Mesodermal cell (in vitro differentiated cells): ENCODE results near the gene LYRM1.

ENCODE experiments used
- H3K27ac ChIP-seq: 2 replicates; pipeline ENCODE4 v1.7.0; 2013; ENCODE audit warnings: mild to moderate bottlenecking, low read depth, low read length, moderate library complexity; ENCODE audit not compliant: severe bottlenecking
- H3K36me3 ChIP-seq: 2 replicates; pipeline ENCODE4 v1.7.1; 2013; ENCODE audit warnings: mild to moderate bottlenecking, low read length, moderate library complexity; ENCODE audit not compliant: control insufficient read depth, insufficient read depth
- H3K4me1 ChIP-seq: one replicate; pipeline ENCODE4 v1.7.1; 2013; ENCODE audit warnings: mild to moderate bottlenecking, low read length; ENCODE audit not compliant: insufficient read depth, control insufficient read depth, poor library complexity, severe bottlenecking
- H3K4me3 ChIP-seq: 2 replicates; pipeline ENCODE4 v1.7.0; 2013; ENCODE audit warnings: low read length, control low read depth, mild to moderate bottlenecking; ENCODE audit not compliant: insufficient read depth, poor library complexity, severe bottlenecking; ENCODE audit errors: extremely low read depth
- H3K9me3 ChIP-seq: 2 replicates; pipeline ENCODE4 v1.7.1; 2013; ENCODE audit warnings: mild to moderate bottlenecking, low read length, moderate library complexity; ENCODE audit not compliant: control insufficient read depth
- WGBS, 2 experiments: methylation state at CpG; one replicate each; pipeline ENCODE4 v1.1.5; 2013; ENCODE audit warnings: missing lambda C conversion rate in 2 of 2; ENCODE audit not compliant: insufficient coverage in 2 of 2; 5-methylcytosine and 5-hydroxymethylcytosine counted together

Gene LYRM1

DNA sequence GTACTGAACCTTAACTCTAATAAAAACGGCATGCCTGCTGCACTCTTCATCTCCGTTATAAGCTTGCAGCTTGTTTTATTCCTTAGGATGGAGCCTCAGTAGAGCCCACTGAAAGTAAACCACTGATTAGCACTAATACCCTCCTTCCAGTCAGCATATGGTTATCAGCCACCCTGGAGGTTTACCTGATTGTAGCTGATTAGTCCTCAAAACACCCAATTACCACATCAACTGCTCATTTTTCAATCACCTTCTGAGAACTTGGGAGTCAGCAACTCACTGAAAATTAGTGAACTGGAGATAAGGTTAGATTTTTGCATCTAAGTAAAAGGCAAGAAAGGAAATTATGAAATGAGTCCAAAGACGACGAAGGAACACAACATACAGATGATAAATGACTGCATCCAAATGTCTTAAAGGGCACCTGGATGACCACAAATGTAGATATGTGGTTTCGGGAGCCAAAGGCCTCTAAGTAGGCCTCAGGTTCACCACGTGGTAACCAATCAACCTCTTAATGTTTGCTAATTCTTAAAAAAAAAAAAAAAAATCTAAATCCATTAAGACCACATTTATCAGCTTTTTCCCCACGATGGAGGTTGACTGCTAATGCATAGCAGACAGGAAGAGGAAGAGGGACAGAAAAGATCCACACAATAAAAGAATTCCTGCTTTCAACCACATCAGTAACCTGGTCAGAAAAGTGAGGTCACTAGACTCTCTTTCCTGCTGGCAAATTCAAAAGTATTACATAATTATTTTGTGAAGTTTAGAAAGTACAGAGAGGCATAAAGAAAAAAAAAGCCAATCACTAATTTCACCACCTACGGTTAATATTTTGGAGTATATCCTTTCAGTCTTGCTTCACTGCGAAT, 28.4 kb upstream of the LYRM1 start:
- 67 to 80% methylated on average over 1 to 3 of the region's 9 CpGs for WGBS, 2 experiments
- H3K36me3 ChIP-seq = peaks cover 1% of the 10 kb centered on the region
- H3K27ac ChIP-seq = peak overlapping the region; percentile 64
- H3K4me3 ChIP-seq = no peak overlapping the region
- H3K4me1 ChIP-seq = peaks cover 70% of the 10 kb centered on the region
- no peaks in the 10 kb centered on the region for H3K9me3 ChIP-seq

- no peaks in the 10 kb centered on the region for H3K9me3 ChIP-seq
- 40 to 76% methylated on average over 1 to 3 of the region's 3 CpGs for WGBS, 2 experiments
- H3K27ac ChIP-seq = peak overlapping the region; percentile 64
- peaks cover 63% of the 10 kb centered on the region for H3K4me1 ChIP-seq
- H3K36me3 ChIP-seq = peaks cover 3% of the 10 kb centered on the region
- no peak overlapping the region for H3K4me3 ChIP-seq
Observed at GRCh38 chr16:20873331-20873730, 27.2 kb upstream of the LYRM1 start.

DNA sequence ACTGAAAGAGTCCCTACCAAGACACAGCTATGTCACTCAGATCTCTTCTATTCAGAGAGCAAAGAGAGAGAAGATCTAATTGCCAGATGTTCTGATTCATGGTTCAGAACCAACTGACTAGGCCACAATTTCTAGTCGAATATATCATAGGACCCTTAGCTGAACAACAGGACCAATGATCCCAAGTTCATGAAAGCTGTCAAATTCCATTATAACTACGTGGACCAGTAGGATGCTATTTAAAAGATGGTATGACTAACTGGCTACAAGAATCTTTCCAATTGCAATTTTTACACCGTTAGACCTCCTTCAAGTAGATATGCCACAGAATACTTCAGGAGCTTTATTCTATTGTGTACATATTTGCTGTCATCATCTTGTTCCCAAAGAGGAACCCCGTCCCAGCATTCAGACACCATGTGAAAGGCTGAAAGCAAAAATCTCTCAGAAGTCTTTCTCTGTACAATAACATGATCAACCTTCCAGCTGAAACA, 26.4 kb upstream of the LYRM1 start:
- Histone ChIP-seq H3K36me3 (peaks cover 3% of the 10 kb centered on the region), H3K4me3 (no peak overlapping the region), H3K27ac (no peak overlapping the region), H3K4me1 (peaks cover 65% of the 10 kb centered on the region), H3K9me3 (no peaks in the 10 kb centered on the region)
- 100% methylated on average over 2 of the region's 4 CpGs; no CpG with 5 or more reads in 1 of the 2 experiments for WGBS, 2 experiments

DNA sequence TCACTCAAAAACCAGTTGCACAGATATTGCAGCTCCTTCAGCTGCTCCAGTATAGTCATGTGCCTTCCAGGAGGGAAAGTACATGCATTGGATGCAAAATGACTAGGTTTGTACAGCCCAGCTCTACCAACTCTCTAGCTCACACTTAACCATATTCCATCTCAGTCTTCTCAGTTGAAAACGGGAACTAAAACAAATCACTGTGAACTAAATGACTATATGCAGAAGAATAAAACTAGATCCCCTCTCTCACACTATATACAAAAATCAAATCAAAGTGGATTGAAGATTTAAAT, 25.3 kb upstream of the LYRM1 start:
- Histone ChIP-seq H3K4me1 (peaks cover 62% of the 10 kb centered on the region), H3K9me3 (no peaks in the 10 kb centered on the region), H3K36me3 (peaks cover 3% of the 10 kb centered on the region), H3K27ac (no peak overlapping the region), H3K4me3 (no peak overlapping the region)
- no CpG with 5 or more reads among the region's 1 CpG for WGBS, 2 experiments

- Histone ChIP-seq H3K27ac (peak overlapping the region; percentile 50), H3K9me3 (no peaks in the 10 kb centered on the region), H3K36me3 (peaks cover 3% of the 10 kb centered on the region), H3K4me3 (no peak overlapping the region), H3K4me1 (peaks cover 29% of the 10 kb centered on the region)
- 55 to 90% methylated on average over 2 to 3 of the region's 5 CpGs for WGBS, 2 experiments
Observed at GRCh38 chr16:20878682-20879147, 21.9 kb upstream of the LYRM1 start.

- Histone ChIP-seq H3K27ac (peak overlapping the region; percentile 50), H3K4me1 (peaks cover 27% of the 10 kb centered on the region), H3K4me3 (no peak overlapping the region), H3K36me3 (peaks cover 4% of the 10 kb centered on the region), H3K9me3 (no peaks in the 10 kb centered on the region)
- WGBS, 2 experiments = 68 to 83% methylated on average over 3 of the region's 7 CpGs
Observed at GRCh38 chr16:20879175-20880040, 21.2 kb upstream of the LYRM1 start.

GRCh38 chr16:20880867-20881502, 19.6 kb upstream of the LYRM1 start:
- peaks cover 15% of the 10 kb centered on the region for H3K4me1 ChIP-seq
- no peak overlapping the region for H3K4me3 ChIP-seq
- H3K36me3 ChIP-seq = peaks cover 7% of the 10 kb centered on the region
- H3K9me3 ChIP-seq = no peaks in the 10 kb centered on the region
- 92 to 100% methylated on average over 1 of the region's 3 CpGs for WGBS, 2 experiments
- H3K27ac ChIP-seq = no peak overlapping the region

DNA sequence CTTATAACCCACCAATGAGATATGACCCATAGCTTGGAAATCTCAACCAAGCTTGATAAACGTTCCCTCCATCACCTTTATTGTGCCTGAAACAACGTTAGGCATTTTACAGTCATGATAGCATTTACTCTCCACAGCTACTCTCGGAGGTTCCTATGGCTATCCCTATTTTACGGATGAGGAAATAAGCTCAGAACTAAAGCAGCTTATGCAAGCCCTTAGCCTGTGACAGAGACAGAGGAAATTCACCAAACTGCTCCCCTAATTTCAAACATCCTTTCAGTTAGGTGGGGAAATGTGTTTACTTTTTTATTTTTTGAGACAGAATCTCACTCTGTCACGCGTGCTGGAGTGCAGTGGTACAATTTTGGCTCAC, 19.1 kb upstream of the LYRM1 start:
- 100% methylated on average over 5 of the region's 6 CpGs for WGBS, 2 experiments
- no peak overlapping the region for H3K27ac ChIP-seq

DNA sequence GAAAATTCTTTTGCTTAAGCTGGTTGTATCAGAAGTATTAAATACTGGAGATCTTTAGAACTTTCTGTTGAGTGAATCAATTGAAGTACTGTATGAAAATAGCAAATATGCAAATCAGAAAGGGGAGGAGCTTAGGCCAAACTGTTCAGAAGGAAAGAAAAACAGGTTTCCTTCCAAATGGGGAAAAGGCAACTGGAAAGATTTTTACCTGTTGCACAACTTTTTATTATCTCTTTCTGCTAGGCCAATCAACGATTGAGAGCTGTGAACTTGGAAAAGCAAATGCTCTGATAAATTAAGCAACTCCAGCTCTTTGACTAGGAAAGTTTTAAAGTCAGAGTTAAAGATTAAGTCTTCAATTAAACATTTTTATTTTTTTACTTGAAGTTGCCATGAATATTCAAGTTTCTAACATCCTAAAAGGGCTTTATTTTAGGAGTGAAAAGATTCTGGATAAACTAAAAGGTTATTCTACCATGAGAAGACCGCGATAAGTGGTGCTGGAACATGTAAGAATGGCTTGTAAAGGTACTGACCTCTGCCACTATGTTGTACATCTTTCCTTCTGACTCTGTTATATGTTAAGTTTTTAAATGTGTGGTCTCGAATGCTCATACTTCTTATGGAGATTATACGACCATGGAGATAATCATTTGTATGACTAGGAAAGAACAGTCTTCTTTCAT, 16.9 kb upstream of the LYRM1 start:
- Histone ChIP-seq H3K27ac (no peak overlapping the region), H3K4me1 (peaks cover 13% of the 10 kb centered on the region), H3K4me3 (no peak overlapping the region), H3K9me3 (no peaks in the 10 kb centered on the region), H3K36me3 (peaks cover 10% of the 10 kb centered on the region)
- 100% methylated on average over 2 of the region's 5 CpGs; no CpG with 5 or more reads in 1 of the 2 experiments for WGBS, 2 experiments

More for the DNA sequence above, 19.1 kb upstream of the LYRM1 start:
- Histone ChIP-seq H3K4me1 (peaks cover 15% of the 10 kb centered on the region), H3K9me3 (no peaks in the 10 kb centered on the region), H3K36me3 (peaks cover 7% of the 10 kb centered on the region), H3K4me3 (no peak overlapping the region)

DNA sequence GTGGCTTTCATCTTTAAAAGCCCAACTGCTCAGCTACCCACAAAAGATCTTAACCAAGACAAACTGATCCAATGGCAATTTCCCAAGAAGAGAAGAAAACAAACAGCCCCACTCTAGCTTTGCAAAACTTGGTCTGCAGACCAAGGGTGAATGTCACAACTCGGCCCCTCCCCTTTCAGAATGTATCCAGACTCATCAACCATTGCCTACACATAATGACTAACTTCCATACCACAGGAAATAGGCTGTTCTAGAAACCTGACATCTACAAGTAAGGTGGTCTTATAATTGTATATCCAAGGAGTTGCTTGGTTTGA, 16.4 kb upstream of the LYRM1 start:
- H3K9me3 ChIP-seq = no peaks in the 10 kb centered on the region
- WGBS, 2 experiments = no CpG with 5 or more reads among the region's 1 CpG
- peaks cover 8% of the 10 kb centered on the region for H3K4me1 ChIP-seq
- H3K36me3 ChIP-seq = peaks cover 10% of the 10 kb centered on the region
- no peak overlapping the region for H3K4me3 ChIP-seq
- H3K27ac ChIP-seq = no peak overlapping the region
